WI38 (cell line): ENCODE measurements around the gene GPRASP3.

Source experiments
- H3K4me3 ChIP-seq: 2 replicates; pipeline ENCODE4 v1.5.1; 2011; ENCODE audit warnings: low read depth, mild to moderate bottlenecking, control low read depth, low read length
- CTCF ChIP-seq: IDR thresholded peaks from 2 replicates; pipeline ENCODE4 v1.5.1; 2012; ENCODE audit warnings: low read depth, mild to moderate bottlenecking, control low read depth, low read length

Gene GPRASP3

GRCh38 chrX:102745857-102746584, 25.5 kb downstream of the GPRASP3 start:
- TF ChIP-seq CTCF: no peak
- H3K4me3 ChIP-seq: peak overlapping the region; percentile 38

GRCh38 chrX:102765217-102765616, 44.7 kb downstream of the GPRASP3 start:
- no peak overlapping the region for H3K4me3 ChIP-seq
- TF ChIP-seq CTCF: no peak

- no peak overlapping the region for H3K4me3 ChIP-seq
- TF ChIP-seq CTCF: no peak
Measured at GRCh38 chrX:102765809-102766208, 45.3 kb downstream of the GPRASP3 start.

GRCh38 chrX:102767287-102767686, 46.7 kb downstream of the GPRASP3 start:
- no peak for TF ChIP-seq CTCF
- H3K4me3 ChIP-seq: no peak overlapping the region

GRCh38 chrX:102768987-102769761, 48.6 kb downstream of the GPRASP3 start:
- H3K4me3 ChIP-seq: peak overlapping the region; percentile 72
- no peak for TF ChIP-seq CTCF
